ENCODE data around the gene AGPS.

AGPS gene

GRCh38 chr2:177520324-177520723 lies 127.8 kb downstream of the AGPS start:
- no peak for DNase-seq
- no peak for TF ChIP-seq EZH2 (IDR thresholded peaks at IDR 0.05; ENCODE audit: borderline replicate concordance, low read depth, low read length, severe bottlenecking)
- no peak for TF ChIP-seq CTCF (IDR thresholded peaks at IDR 0.05; ENCODE audit: borderline replicate concordance, extremely low read depth, low read length, poor library complexity, severe bottlenecking)
- Histone ChIP-seq H3K9me3 (ENCODE audit: insufficient read depth, low read length, severe bottlenecking) (no peaks in the 10 kb centered on the region), H3K27ac (ENCODE audit: low read length) (no peak overlapping the region), H3K4me3 (ENCODE audit: low read depth in 1 of 2, low read length in 2 of 2) (no peak overlapping the region), H3K27me3 (ENCODE audit: insufficient read depth, low read length, poor library complexity) (no peaks in the 10 kb centered on the region), H3K4me2 (ENCODE audit: insufficient read depth, low read length) (no peak overlapping the region), H3K79me2 (ENCODE audit: insufficient read depth, low read length) (no peaks in the 10 kb centered on the region), H4K20me1 (ENCODE audit: insufficient read depth, low read length) (no peaks in the 10 kb centered on the region), H3K36me3 (ENCODE audit: insufficient read depth, low read length) (peaks cover 53% of the 10 kb centered on the region), H3K4me1 (ENCODE audit: insufficient read depth, low read length) (no peaks in the 10 kb centered on the region), H2AFZ (ENCODE audit: low read depth, low read length) (no peak overlapping the region), H3K9ac (ENCODE audit: low read depth, low read length) (no peak overlapping the region)
- no peak for ATAC-seq (ENCODE audit: insufficient read depth, low read depth)

GRCh38 chr2:177523781-177524180 lies 131.2 kb downstream of the AGPS start:
- Histone ChIP-seq H2AFZ (ENCODE audit: low read depth, low read length) (no peak overlapping the region), H3K4me2 (ENCODE audit: insufficient read depth, low read length) (no peak overlapping the region), H3K36me3 (ENCODE audit: insufficient read depth, low read length) (peaks cover 50% of the 10 kb centered on the region), H3K27me3 (ENCODE audit: insufficient read depth, low read length, poor library complexity) (no peaks in the 10 kb centered on the region), H3K27ac (ENCODE audit: low read length) (no peak overlapping the region), H3K4me1 (ENCODE audit: insufficient read depth, low read length) (no peaks in the 10 kb centered on the region), H3K4me3 (ENCODE audit: low read depth in 1 of 2, low read length in 2 of 2) (no peak overlapping the region), H3K9me3 (ENCODE audit: insufficient read depth, low read length, severe bottlenecking) (no peaks in the 10 kb centered on the region), H3K79me2 (ENCODE audit: insufficient read depth, low read length) (no peaks in the 10 kb centered on the region), H4K20me1 (ENCODE audit: insufficient read depth, low read length) (no peaks in the 10 kb centered on the region), H3K9ac (ENCODE audit: low read depth, low read length) (no peak overlapping the region)
- TF ChIP-seq CTCF (IDR thresholded peaks at IDR 0.05; ENCODE audit: borderline replicate concordance, extremely low read depth, low read length, poor library complexity, severe bottlenecking) (no peak), EZH2 (IDR thresholded peaks at IDR 0.05; ENCODE audit: borderline replicate concordance, low read depth, low read length, severe bottlenecking) (no peak)
- no peak for DNase-seq
- no peak for ATAC-seq (ENCODE audit: insufficient read depth, low read depth)

GRCh38 chr2:177525351-177525924 lies 132.9 kb downstream of the AGPS start:
- no peaks in the 10 kb centered on the region for H3K9me3 ChIP-seq (ENCODE audit: insufficient read depth, low read length, severe bottlenecking)
- H3K4me2 ChIP-seq (ENCODE audit: insufficient read depth, low read length) = no peak overlapping the region
- ATAC-seq (ENCODE audit: insufficient read depth, low read depth) (no peak), DNase-seq (no peak)
- H3K4me3 ChIP-seq (ENCODE audit: low read depth in 1 of 2, low read length in 2 of 2) = no peak overlapping the region
- H3K27ac ChIP-seq (ENCODE audit: low read length) = no peak overlapping the region
- H3K36me3 ChIP-seq (ENCODE audit: insufficient read depth, low read length) = peaks cover 41% of the 10 kb centered on the region
- no peaks in the 10 kb centered on the region for H4K20me1 ChIP-seq (ENCODE audit: insufficient read depth, low read length)
- no peaks in the 10 kb centered on the region for H3K4me1 ChIP-seq (ENCODE audit: insufficient read depth, low read length)
- H3K27me3 ChIP-seq (ENCODE audit: insufficient read depth, low read length, poor library complexity) = no peaks in the 10 kb centered on the region
- TF ChIP-seq EZH2 (IDR thresholded peaks at IDR 0.05; ENCODE audit: borderline replicate concordance, low read depth, low read length, severe bottlenecking) (no peak), CTCF (IDR thresholded peaks at IDR 0.05; ENCODE audit: borderline replicate concordance, extremely low read depth, low read length, poor library complexity, severe bottlenecking) (no peak)
- H2AFZ ChIP-seq (ENCODE audit: low read depth, low read length) = no peak overlapping the region
- no peak overlapping the region for H3K9ac ChIP-seq (ENCODE audit: low read depth, low read length)
- H3K79me2 ChIP-seq (ENCODE audit: insufficient read depth, low read length) = no peaks in the 10 kb centered on the region

Data from DND-41 (cell line).